Activated CD4-positive, alpha-beta memory T cell treated with anti-CD3 and anti-CD28 coated beads for 36 hours (primary cell): Measurements from ENCODE around the gene LAMP2. TPM values are rescaled to one million over a fixed set of nuclear protein-coding genes. Genes with fewer than 3 reads are reported as not detected.

Experiments used
- CTCF ChIA-PET: fragments of 350-600 bp; sonication (Branson Sonifier 250); formaldehyde crosslinking; loops from one replicate; lab custom pipeline; 2021; ENCODE audit warnings: antibody characterized with exemption, inconsistent platforms; lab: Charles Lee
- POLR2A ChIA-PET: fragments of 350-600 bp; sonication (Branson Sonifier 250); formaldehyde crosslinking; loops from one replicate; lab custom pipeline; 2021; ENCODE audit warnings: antibody characterized with exemption; lab: Charles Lee
- DNase-seq: peaks from one replicate; pipeline ENCODE4 v3.0.0-alpha.2; 2020
- H3K27ac Mint-ChIP-seq: one replicate; pipeline ENCODE4 v1.8.0; 2021; ENCODE audit warnings: mixed read lengths
- H3K27me3 Mint-ChIP-seq: one replicate; pipeline ENCODE4 v1.8.0; 2021; ENCODE audit warnings: mixed read lengths
- H3K36me3 Mint-ChIP-seq: one replicate; pipeline ENCODE4 v1.8.0; 2021; ENCODE audit warnings: mixed read lengths
- H3K4me1 Mint-ChIP-seq: one replicate; pipeline ENCODE4 v1.8.0; 2021; ENCODE audit warnings: low read depth, mixed read lengths
- H3K4me3 Mint-ChIP-seq: one replicate; pipeline ENCODE4 v1.8.0; 2021; ENCODE audit warnings: mild to moderate bottlenecking, mixed read lengths
- H3K9me3 Mint-ChIP-seq: one replicate; pipeline ENCODE4 v1.8.0; 2021; ENCODE audit warnings: mixed read lengths
- intact Hi-C: fragments of 100-400 bp; cut with micrococcal nuclease; formaldehyde crosslinking; loops from one replicate; pipeline ENCODE4 v1.15.1; 2023
- total RNA-seq, 2 experiments: library from RNA; stranded (reverse); gene quantifications; one replicate each; pipeline ENCODE4 v1.2.3, GENCODE V29; 2021

Gene LAMP2
- total RNA-seq, 2 experiments from 2014 or later = 38.5 to 38.7 TPM

DNA sequence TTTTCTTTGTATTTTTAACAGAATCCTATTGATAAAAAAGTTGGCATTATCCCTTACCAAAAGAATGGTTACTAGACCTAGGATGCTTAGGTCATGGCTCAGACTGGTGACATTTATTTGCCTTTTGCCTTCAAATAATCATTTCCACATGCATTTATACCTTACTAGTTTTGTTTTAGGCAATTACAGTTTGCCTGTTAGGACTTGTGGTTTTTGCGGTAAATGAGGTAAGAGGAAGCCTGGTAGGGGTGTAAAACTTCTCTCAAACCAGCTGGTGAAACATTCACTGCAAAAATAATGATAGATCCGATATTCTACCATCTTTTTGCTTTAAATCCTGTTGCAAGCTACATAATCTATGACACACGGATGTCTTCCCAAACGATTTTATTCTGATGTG is 12.1 kb downstream of the LAMP2 start:
- H3K9me3 Mint-ChIP-seq = no peaks in the 10 kb centered on the region
- intact Hi-C loops = loop anchor here (1.0 kb wide), 1 partner anchor 12 kb away; the partner anchor contains the start of gene LAMP2
- peaks cover 31% of the 10 kb centered on the region for H3K4me1 Mint-ChIP-seq
- peaks cover 6% of the 10 kb centered on the region for H3K36me3 Mint-ChIP-seq
- H3K4me3 Mint-ChIP-seq = no peak overlapping the region
- peak overlapping the region; percentile 54 for H3K27ac Mint-ChIP-seq
- no peak for DNase-seq
- POLR2A ChIA-PET = interaction anchor here (1.2 kb wide), 1 partner anchor 147 kb away, joined by 3 read pairs; no protein-coding TSS in a partner anchor
- CTCF ChIA-PET = interaction anchor here (1.4 kb wide), 1 partner anchor 27 kb away, joined by 3 read pairs; no protein-coding TSS in a partner anchor
- no peaks in the 10 kb centered on the region for H3K27me3 Mint-ChIP-seq

GRCh38 chrX:120453985-120454384 is 15.1 kb downstream of the LAMP2 start:
- Mint-ChIP-seq H3K4me3 (no peak overlapping the region), H3K4me1 (peaks cover 28% of the 10 kb centered on the region), H3K36me3 (peaks cover 6% of the 10 kb centered on the region), H3K27ac (no peak overlapping the region), H3K9me3 (no peaks in the 10 kb centered on the region), H3K27me3 (no peaks in the 10 kb centered on the region)
- intact Hi-C loops = no loop called here
- ChIA-PET CTCF (no interaction called here), POLR2A (no interaction called here)
- no peak for DNase-seq

DNA sequence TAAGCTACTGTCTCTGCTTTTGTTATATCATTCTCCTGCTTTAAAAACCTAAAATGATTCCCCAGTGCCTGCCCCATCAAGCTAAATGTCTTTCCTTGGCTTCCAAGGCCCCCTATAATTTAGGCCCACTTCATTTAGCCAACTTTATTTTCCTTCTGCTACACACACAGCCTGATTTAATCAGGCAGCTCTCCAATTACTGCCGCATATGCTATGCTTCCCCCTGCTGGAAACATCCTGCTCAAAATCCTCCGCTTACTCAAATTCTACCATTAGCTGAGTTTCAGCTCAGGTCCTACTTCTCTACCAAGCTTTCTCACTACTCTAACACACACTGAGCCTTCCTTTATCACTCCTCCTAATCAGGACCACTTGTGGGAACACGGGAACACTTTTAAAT is 17.0 kb downstream of the LAMP2 start:
- Mint-ChIP-seq H3K4me3 (no peak overlapping the region), H3K27ac (no peak overlapping the region)
- intact Hi-C loops = no loop called here

DNA sequence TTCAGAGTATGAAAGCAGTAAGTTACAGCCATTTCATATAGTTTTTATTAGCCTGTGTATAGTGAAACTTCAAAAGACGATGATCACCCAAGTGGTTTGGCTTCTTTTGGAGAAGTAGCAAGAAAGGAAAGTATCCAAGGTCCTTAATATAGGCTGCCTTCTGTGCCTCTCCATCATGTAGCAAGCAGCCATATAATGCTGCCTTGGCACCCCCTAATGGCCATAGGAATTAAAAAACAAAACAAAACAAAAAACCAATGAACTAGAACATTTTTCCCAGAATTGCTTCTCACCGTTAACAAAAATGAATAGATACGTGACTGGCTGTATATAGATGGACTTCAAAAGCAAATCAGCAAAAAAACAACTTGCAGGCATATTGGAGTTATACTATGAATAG is 18.9 kb downstream of the LAMP2 start:
- no peaks in the 10 kb centered on the region for H3K9me3 Mint-ChIP-seq
- peaks cover 4% of the 10 kb centered on the region for H3K4me1 Mint-ChIP-seq
- DNase-seq = no peak
- H3K27me3 Mint-ChIP-seq = no peaks in the 10 kb centered on the region
- intact Hi-C loops = no loop called here
- ChIA-PET POLR2A (no interaction called here), CTCF (interaction anchor here (1.3 kb wide), 1 partner anchor 9 kb away, joined by 3 read pairs; no protein-coding TSS in a partner anchor)
- H3K36me3 Mint-ChIP-seq = peaks cover 11% of the 10 kb centered on the region
- no peak overlapping the region for H3K4me3 Mint-ChIP-seq
- H3K27ac Mint-ChIP-seq = no peak overlapping the region

More for the DNA sequence above, 17.0 kb downstream of the LAMP2 start:
- ChIA-PET POLR2A (no interaction called here), CTCF (interaction anchor here (0.6 to 1.8 kb wide), 5 partner anchors 71 to 203 kb away, joined by 3 to 5 read pairs (median 4); partner anchors contain the start of gene ZBTB33)
- Mint-ChIP-seq H3K4me1 (peaks cover 10% of the 10 kb centered on the region), H3K27me3 (no peaks in the 10 kb centered on the region), H3K9me3 (no peaks in the 10 kb centered on the region), H3K36me3 (peaks cover 8% of the 10 kb centered on the region)
- no peak for DNase-seq

DNA sequence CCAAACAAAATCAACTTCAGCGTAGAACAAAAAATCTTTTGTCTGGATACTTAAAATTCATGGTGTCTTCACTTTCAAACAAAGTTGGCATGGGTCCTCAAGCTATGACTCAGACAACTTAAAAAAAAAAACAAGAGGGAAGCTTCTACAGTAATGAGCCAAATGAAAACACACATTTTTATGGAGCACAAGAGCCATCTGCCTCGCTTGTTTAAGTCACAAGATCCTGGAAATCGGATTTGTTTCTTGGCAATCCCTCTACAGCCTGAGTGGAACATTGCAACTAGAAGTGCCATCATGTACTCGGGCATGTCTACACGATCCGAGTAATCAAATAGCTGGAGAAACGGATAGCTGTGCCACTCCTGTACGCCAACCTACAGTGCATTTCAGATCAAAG is 22.6 kb downstream of the LAMP2 start:
- peaks cover 19% of the 10 kb centered on the region for H3K36me3 Mint-ChIP-seq
- ChIA-PET CTCF (no interaction called here), POLR2A (no interaction called here)
- no peak for DNase-seq
- no peak overlapping the region for H3K27ac Mint-ChIP-seq
- intact Hi-C loops = no loop called here
- no peaks in the 10 kb centered on the region for H3K27me3 Mint-ChIP-seq
- H3K4me1 Mint-ChIP-seq = no peaks in the 10 kb centered on the region
- no peaks in the 10 kb centered on the region for H3K9me3 Mint-ChIP-seq
- H3K4me3 Mint-ChIP-seq = no peak overlapping the region

- POLR2A ChIA-PET = no interaction called here
- H3K27ac Mint-ChIP-seq = no peak overlapping the region
- H3K36me3 Mint-ChIP-seq = peaks cover 24% of the 10 kb centered on the region
- no peaks in the 10 kb centered on the region for H3K9me3 Mint-ChIP-seq
- H3K27me3 Mint-ChIP-seq = no peaks in the 10 kb centered on the region
- intact Hi-C loops = no loop called here
- H3K4me3 Mint-ChIP-seq = no peak overlapping the region
- H3K4me1 Mint-ChIP-seq = no peaks in the 10 kb centered on the region
- CTCF ChIA-PET = no interaction called here
- DNase-seq = no peak
Measured at GRCh38 chrX:120439921-120440320, 29.2 kb downstream of the LAMP2 start.

GRCh38 chrX:120429776-120430540 is 39.1 kb downstream of the LAMP2 start:
- Mint-ChIP-seq H3K4me3 (no peak overlapping the region), H3K27me3 (no peaks in the 10 kb centered on the region), H3K36me3 (peaks cover 8% of the 10 kb centered on the region), H3K9me3 (no peaks in the 10 kb centered on the region), H3K27ac (no peak overlapping the region), H3K4me1 (peaks cover 13% of the 10 kb centered on the region)
- no peak for DNase-seq
- ChIA-PET CTCF (interaction anchor here (0.7 to 1.4 kb wide), 2 partner anchors 28 to 179 kb away, joined by 3 read pairs; partner anchors contain the start of gene ZBTB33), POLR2A (no interaction called here)
- intact Hi-C loops = no loop called here

GRCh38 chrX:120428309-120428708 is 40.8 kb downstream of the LAMP2 start:
- Mint-ChIP-seq H3K4me1 (peaks cover 13% of the 10 kb centered on the region), H3K4me3 (no peak overlapping the region), H3K27ac (no peak overlapping the region), H3K9me3 (no peaks in the 10 kb centered on the region), H3K36me3 (peaks cover 8% of the 10 kb centered on the region), H3K27me3 (no peaks in the 10 kb centered on the region)
- ChIA-PET CTCF (no interaction called here), POLR2A (no interaction called here)
- intact Hi-C loops = no loop called here
- DNase-seq = no peak

DNA sequence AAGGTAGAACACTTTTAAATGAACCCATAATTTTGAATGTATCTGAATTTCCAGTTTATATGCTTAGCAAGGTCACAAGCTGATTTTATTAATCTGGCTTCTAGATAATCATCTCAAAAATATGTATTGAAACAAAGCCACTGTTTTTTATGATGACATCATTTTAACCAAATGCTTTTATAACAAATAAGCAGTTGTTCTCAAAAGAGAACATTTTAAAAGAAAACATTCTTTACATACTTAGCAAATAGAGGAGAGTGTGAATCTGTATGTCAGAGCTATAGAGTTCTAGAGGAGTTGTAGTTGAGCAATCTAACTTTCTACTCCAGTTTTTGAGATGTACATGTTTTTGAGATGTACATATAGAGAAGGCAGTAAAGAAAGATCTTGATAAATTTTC is 42.5 kb downstream of the LAMP2 start:
- no peaks in the 10 kb centered on the region for H3K27me3 Mint-ChIP-seq
- CTCF ChIA-PET = interaction anchor here (1.1 kb wide), 1 partner anchor 10 kb away, joined by 3 read pairs; no protein-coding TSS in a partner anchor

DNA sequence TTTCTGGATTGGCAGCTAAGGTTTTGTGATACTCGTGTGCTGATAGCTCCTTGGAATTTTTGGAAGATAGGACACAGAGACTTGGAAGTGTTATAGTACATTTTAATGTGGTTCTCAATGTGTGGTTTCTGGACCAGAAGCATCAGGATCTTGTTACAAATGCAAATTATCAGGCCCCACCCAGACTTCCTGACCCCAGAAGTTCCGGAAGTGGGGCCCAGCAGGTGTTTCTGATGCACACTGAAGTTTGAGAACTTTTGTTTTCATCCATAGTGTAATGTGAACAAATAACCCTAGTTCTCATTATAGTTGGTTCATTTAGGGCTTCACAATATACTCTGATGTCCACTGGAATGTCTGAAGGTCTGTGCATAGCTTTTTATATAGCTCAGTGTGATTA is 49.6 kb downstream of the LAMP2 start:
- Mint-ChIP-seq H3K4me1 (peaks cover 11% of the 10 kb centered on the region), H3K27me3 (no peaks in the 10 kb centered on the region), H3K36me3 (no peaks in the 10 kb centered on the region), H3K27ac (peak overlapping the region; percentile 74), H3K9me3 (no peaks in the 10 kb centered on the region), H3K4me3 (no peak overlapping the region)
- CTCF ChIA-PET = no interaction called here
- peak; percentile 21 for DNase-seq
- intact Hi-C loops = no loop called here
- POLR2A ChIA-PET = no interaction called here

More for the DNA sequence above, 42.5 kb downstream of the LAMP2 start:
- POLR2A ChIA-PET = no interaction called here
- no peak overlapping the region for H3K27ac Mint-ChIP-seq
- H3K4me3 Mint-ChIP-seq = no peak overlapping the region
- intact Hi-C loops = no loop called here
- H3K9me3 Mint-ChIP-seq = no peaks in the 10 kb centered on the region
- DNase-seq = no peak
- H3K36me3 Mint-ChIP-seq = peaks cover under 1% of the 10 kb centered on the region
- H3K4me1 Mint-ChIP-seq = peaks cover 13% of the 10 kb centered on the region

GRCh38 chrX:120408168-120408567 is 60.9 kb downstream of the LAMP2 start:
- Mint-ChIP-seq H3K4me3 (no peak overlapping the region), H3K36me3 (peaks cover 1% of the 10 kb centered on the region), H3K27me3 (no peaks in the 10 kb centered on the region), H3K27ac (no peak overlapping the region), H3K9me3 (peaks cover 8% of the 10 kb centered on the region), H3K4me1 (no peaks in the 10 kb centered on the region)
- intact Hi-C loops = no loop called here
- POLR2A ChIA-PET = no interaction called here
- DNase-seq = no peak
- CTCF ChIA-PET = no interaction called here

GRCh38 chrX:120406638-120407037 is 62.5 kb downstream of the LAMP2 start:
- intact Hi-C loops = no loop called here
- peaks cover 1% of the 10 kb centered on the region for H3K36me3 Mint-ChIP-seq
- H3K27me3 Mint-ChIP-seq = no peaks in the 10 kb centered on the region
- DNase-seq = no peak
- H3K27ac Mint-ChIP-seq = no peak overlapping the region
- POLR2A ChIA-PET = no interaction called here
- H3K4me3 Mint-ChIP-seq = no peak overlapping the region
- no peaks in the 10 kb centered on the region for H3K4me1 Mint-ChIP-seq
- H3K9me3 Mint-ChIP-seq = peaks cover 8% of the 10 kb centered on the region
- CTCF ChIA-PET = no interaction called here
